Epithelial cell of alveolus of lung (primary cell): ENCODE results near the gene OR8B2. TPM values are rescaled to one million over a fixed set of nuclear protein-coding genes. Genes with fewer than 3 reads are reported as not detected.

ENCODE experiments used
- total RNA-seq: library from RNA; depleted of rRNA; stranded (reverse); fragments of >200 nt; gene quantifications from 2 replicates; pipeline ENCODE4 v1.2.1, GENCODE V29; 2015

The OR8B2 gene
- not detected in 2 replicates for total RNA-seq

DNA sequence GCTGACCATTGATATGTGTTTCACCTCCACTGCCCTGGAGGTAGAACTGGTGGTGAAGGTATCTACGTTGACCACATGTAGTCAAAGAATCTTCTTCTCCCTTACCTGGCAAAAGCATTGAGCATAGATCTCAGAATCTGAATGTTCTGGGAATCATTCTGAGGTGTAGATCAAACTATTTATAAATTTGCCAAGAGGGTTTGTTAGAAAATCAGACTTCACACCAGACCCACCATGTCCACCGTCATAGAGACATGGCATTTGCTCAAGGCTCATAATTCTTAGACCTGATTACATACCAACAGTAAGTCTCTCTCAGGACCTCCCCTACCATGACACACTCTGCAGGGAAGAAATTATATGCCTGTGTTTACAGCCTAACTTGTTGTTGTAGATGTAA lies at the start of gene OR8B2:
Gene OR8B2, minus strand, starts transcription at position 101 of the 400 bp plus-strand sequence. CDS start 1,156 bp downstream, outside the sequence.

DNA sequence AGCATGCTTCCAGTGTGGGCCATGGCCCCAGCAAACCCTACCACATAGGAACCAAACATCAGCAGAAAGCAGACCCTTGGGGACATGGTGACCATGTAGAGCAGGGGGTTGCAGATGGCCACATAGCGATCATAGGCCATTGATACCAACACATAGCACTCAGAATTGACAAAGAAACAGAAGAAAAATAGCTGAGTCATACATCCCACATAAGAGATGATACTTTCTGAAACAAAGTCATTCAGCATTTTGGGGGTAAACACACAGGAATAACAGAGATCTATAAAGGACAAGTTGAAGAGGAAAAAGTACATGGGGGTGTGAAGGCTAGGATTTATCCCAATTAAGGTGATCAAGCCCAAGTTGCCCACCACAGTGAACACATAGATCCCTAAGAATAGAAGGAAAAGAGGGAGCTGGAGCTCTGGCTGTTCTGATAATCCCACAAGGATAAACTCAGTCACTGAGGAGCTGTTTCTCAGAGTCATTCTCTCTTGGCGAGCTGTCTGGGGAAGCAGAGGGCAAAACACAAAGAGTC lies 40.2 kb upstream of the OR8B2 start, which contains the start of gene OR8B4:
Gene OR8B4, minus strand, starts transcription at position 488 of the 538 bp plus-strand sequence. Its CDS starts 0 bp downstream, at position 488.

DNA sequence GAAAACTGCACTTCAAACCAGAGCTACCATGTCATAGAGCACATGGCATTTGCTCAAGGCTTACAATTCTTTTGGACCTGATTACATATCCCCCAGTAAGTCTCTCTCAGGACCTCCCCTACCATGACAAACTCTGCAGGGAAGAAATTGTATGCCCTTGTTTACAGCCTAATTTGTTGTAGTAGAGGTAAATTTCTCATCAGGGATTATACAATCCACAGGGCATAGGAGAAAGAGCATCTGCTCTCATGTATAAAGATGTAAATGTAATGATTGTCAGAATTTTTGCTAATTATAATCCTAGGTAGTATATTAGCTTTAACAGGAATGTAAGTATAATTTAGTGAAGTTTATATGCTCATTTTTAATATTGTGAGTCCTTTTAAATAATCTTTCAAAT lies 14.6 kb upstream of the OR8B2 start, which contains the start of gene OR8B3:
Gene OR8B3, minus strand, starts transcription at position 101 of the 400 bp plus-strand sequence. CDS start 1,673 bp downstream, outside the sequence.

Other genes starting within 250 kb of the OR8B2 start
- gene OR10D3, start 201.2 kb downstream of the OR8B2 start, total RNA-seq, result not detected in 2 replicates
- not detected in 2 replicates for gene OR8G1, start 143.4 kb downstream of the OR8B2 start, total RNA-seq
- gene OR8G5, start 128.1 kb downstream of the OR8B2 start, total RNA-seq, result not detected in 2 replicates
- gene OR8D1, start 70.5 kb downstream of the OR8B2 start, total RNA-seq, result under 0.01 TPM in 1 of 2 replicates, not detected in the other
- not detected in 2 replicates for gene OR8D2, start 64.3 kb downstream of the OR8B2 start, total RNA-seq
- not detected in 2 replicates for gene OR8B3, start 14.5 kb upstream of the OR8B2 start, total RNA-seq
- gene OR8B4, start 40.4 kb upstream of the OR8B2 start, total RNA-seq, result not detected in 2 replicates
- gene OR8B8, start 61.2 kb upstream of the OR8B2 start, total RNA-seq, result not detected in 2 replicates
- not detected in 2 replicates for gene OR8B12, start 159.2 kb upstream of the OR8B2 start, total RNA-seq
- not detected in 2 replicates for gene OR8A1, start 185.5 kb upstream of the OR8B2 start, total RNA-seq
- gene PANX3, start 226.9 kb upstream of the OR8B2 start, total RNA-seq, result not detected in 2 replicates
- 25.9 and 36.2 TPM in 2 replicates for gene TBRG1, start 238.4 kb upstream of the OR8B2 start, total RNA-seq